ENCODE data around the gene AMFR. TPM values are rescaled to one million over a fixed set of nuclear protein-coding genes. Genes with fewer than 3 reads are reported as not detected.

Gene AMFR
- total RNA-seq, 1 donor from 2014 or later, result 65.2 TPM

- TF ChIP-seq CTCF (IDR thresholded peaks at IDR 0.05; ENCODE audit: borderline replicate concordance), result no peak
- H3K4me1 ChIP-seq, result peaks cover 18% of the 10 kb centered on the region
- H3K27me3 ChIP-seq (ENCODE audit: low read depth), result no peaks in the 10 kb centered on the region
- intact Hi-C loops (cut with micrococcal nuclease), result no loop called here
- no peak for DNase-seq
- no peaks in the 10 kb centered on the region for H3K9me3 ChIP-seq (replicated peaks)
- no peak overlapping the region for H3K4me3 ChIP-seq
- peaks cover 46% of the 10 kb centered on the region for H3K36me3 ChIP-seq
- no peak overlapping the region for H3K27ac ChIP-seq (replicated peaks)
Observed at GRCh38 chr16:56413381-56413780, 12.0 kb downstream of the AMFR start.

- DNase-seq, result no peak
- H3K27ac ChIP-seq (replicated peaks), result no peak overlapping the region
- H3K36me3 ChIP-seq, result peaks cover 64% of the 10 kb centered on the region
- H3K4me1 ChIP-seq, result peaks cover 18% of the 10 kb centered on the region
- intact Hi-C loops (cut with micrococcal nuclease), result no loop called here
- no peaks in the 10 kb centered on the region for H3K27me3 ChIP-seq (ENCODE audit: low read depth)
- TF ChIP-seq CTCF (IDR thresholded peaks at IDR 0.05; ENCODE audit: borderline replicate concordance), result no peak
- H3K9me3 ChIP-seq (replicated peaks), result no peaks in the 10 kb centered on the region
- H3K4me3 ChIP-seq, result no peak overlapping the region
Observed at GRCh38 chr16:56411624-56412023, 13.7 kb downstream of the AMFR start.

- Histone ChIP-seq H3K27ac (replicated peaks) (no peak overlapping the region), H3K4me1 (peaks cover 18% of the 10 kb centered on the region), H3K9me3 (replicated peaks) (no peaks in the 10 kb centered on the region), H3K27me3 (ENCODE audit: low read depth) (no peaks in the 10 kb centered on the region), H3K36me3 (peaks cover 65% of the 10 kb centered on the region), H3K4me3 (no peak overlapping the region)
- TF ChIP-seq CTCF (IDR thresholded peaks at IDR 0.05; ENCODE audit: borderline replicate concordance), result no peak
- intact Hi-C loops (cut with micrococcal nuclease), result no loop called here
- no peak for DNase-seq
Observed at GRCh38 chr16:56411123-56411522, 14.2 kb downstream of the AMFR start.

- H3K9me3 ChIP-seq (replicated peaks), result no peaks in the 10 kb centered on the region
- no peak overlapping the region for H3K27ac ChIP-seq (replicated peaks)
- no peak for TF ChIP-seq CTCF (IDR thresholded peaks at IDR 0.05; ENCODE audit: borderline replicate concordance)
- no peak overlapping the region for H3K4me3 ChIP-seq
- no peak for DNase-seq
- intact Hi-C loops (cut with micrococcal nuclease), result no loop called here
- H3K36me3 ChIP-seq, result peaks cover 79% of the 10 kb centered on the region
- H3K4me1 ChIP-seq, result peaks cover 3% of the 10 kb centered on the region
- H3K27me3 ChIP-seq (ENCODE audit: low read depth), result no peaks in the 10 kb centered on the region
Observed at GRCh38 chr16:56409195-56409594, 16.1 kb downstream of the AMFR start.

- Histone ChIP-seq H3K36me3 (peaks cover 86% of the 10 kb centered on the region), H3K27ac (replicated peaks) (no peak overlapping the region), H3K27me3 (ENCODE audit: low read depth) (no peaks in the 10 kb centered on the region), H3K4me3 (no peak overlapping the region), H3K9me3 (replicated peaks) (no peaks in the 10 kb centered on the region), H3K4me1 (no peaks in the 10 kb centered on the region)
- TF ChIP-seq CTCF (IDR thresholded peaks at IDR 0.05; ENCODE audit: borderline replicate concordance), result no peak
- intact Hi-C loops (cut with micrococcal nuclease), result no loop called here
- DNase-seq, result no peak
Observed at GRCh38 chr16:56408379-56409098, 16.8 kb downstream of the AMFR start.
